Neural cell (in vitro differentiated cells): Measurements from ENCODE around the gene MID1.

Source experiments
- EP300 ChIP-seq: fragments of 450-650 bp; conservative IDR thresholded peaks from 2 replicates; pipeline ENCODE4 v1.6.1; 2014; ENCODE audit warnings: antibody characterized with exemption, mild to moderate bottlenecking, moderate library complexity; ENCODE audit not compliant: poor library complexity, severe bottlenecking
- EZH2 ChIP-seq: fragments of 200-600, 300-800 bp; shearing (Covaris generic), sonication (generic); IDR thresholded peaks from 2 replicates; pipeline ENCODE4 v1.6.1; 2014; ENCODE audit warnings: antibody characterized with exemption, low read length, borderline replicate concordance, mild to moderate bottlenecking; ENCODE audit not compliant: insufficient read depth, poor library complexity, severe bottlenecking
- POLR2AphosphoS5 ChIP-seq: IDR thresholded peaks from 2 replicates; pipeline ENCODE4 v1.6.1; 2012
- SMC3 ChIP-seq: fragments of 450-650 bp; conservative IDR thresholded peaks from 2 replicates; pipeline ENCODE4 v1.6.1; 2014; ENCODE audit warnings: antibody characterized with exemption, mild to moderate bottlenecking, moderate library complexity; ENCODE audit not compliant: poor library complexity
- TF ChIP-seq, protein P1 (sequence below): fragments of 450-650 bp; IDR thresholded peaks from 2 replicates; pipeline ENCODE4 v1.5.1; 2014; ENCODE audit warnings: antibody characterized with exemption, mild to moderate bottlenecking, moderate library complexity; ENCODE audit not compliant: poor library complexity, severe bottlenecking
- TF ChIP-seq, protein P2 (sequence below): IDR thresholded peaks from 2 replicates; pipeline ENCODE4 v1.6.1; 2012; ENCODE audit warnings: borderline replicate concordance

GRCh38 chrX:10492250-10492649 lies 128.1 kb downstream of the MID1 start:
- TF ChIP-seq EZH2 (no peak), SMC3 (no peak), POLR2AphosphoS5 (no peak), EP300 (no peak)
- TF ChIP-seq, protein P1, sequence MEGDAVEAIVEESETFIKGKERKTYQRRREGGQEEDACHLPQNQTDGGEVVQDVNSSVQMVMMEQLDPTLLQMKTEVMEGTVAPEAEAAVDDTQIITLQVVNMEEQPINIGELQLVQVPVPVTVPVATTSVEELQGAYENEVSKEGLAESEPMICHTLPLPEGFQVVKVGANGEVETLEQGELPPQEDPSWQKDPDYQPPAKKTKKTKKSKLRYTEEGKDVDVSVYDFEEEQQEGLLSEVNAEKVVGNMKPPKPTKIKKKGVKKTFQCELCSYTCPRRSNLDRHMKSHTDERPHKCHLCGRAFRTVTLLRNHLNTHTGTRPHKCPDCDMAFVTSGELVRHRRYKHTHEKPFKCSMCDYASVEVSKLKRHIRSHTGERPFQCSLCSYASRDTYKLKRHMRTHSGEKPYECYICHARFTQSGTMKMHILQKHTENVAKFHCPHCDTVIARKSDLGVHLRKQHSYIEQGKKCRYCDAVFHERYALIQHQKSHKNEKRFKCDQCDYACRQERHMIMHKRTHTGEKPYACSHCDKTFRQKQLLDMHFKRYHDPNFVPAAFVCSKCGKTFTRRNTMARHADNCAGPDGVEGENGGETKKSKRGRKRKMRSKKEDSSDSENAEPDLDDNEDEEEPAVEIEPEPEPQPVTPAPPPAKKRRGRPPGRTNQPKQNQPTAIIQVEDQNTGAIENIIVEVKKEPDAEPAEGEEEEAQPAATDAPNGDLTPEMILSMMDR = no peak
- TF ChIP-seq, protein P2, sequence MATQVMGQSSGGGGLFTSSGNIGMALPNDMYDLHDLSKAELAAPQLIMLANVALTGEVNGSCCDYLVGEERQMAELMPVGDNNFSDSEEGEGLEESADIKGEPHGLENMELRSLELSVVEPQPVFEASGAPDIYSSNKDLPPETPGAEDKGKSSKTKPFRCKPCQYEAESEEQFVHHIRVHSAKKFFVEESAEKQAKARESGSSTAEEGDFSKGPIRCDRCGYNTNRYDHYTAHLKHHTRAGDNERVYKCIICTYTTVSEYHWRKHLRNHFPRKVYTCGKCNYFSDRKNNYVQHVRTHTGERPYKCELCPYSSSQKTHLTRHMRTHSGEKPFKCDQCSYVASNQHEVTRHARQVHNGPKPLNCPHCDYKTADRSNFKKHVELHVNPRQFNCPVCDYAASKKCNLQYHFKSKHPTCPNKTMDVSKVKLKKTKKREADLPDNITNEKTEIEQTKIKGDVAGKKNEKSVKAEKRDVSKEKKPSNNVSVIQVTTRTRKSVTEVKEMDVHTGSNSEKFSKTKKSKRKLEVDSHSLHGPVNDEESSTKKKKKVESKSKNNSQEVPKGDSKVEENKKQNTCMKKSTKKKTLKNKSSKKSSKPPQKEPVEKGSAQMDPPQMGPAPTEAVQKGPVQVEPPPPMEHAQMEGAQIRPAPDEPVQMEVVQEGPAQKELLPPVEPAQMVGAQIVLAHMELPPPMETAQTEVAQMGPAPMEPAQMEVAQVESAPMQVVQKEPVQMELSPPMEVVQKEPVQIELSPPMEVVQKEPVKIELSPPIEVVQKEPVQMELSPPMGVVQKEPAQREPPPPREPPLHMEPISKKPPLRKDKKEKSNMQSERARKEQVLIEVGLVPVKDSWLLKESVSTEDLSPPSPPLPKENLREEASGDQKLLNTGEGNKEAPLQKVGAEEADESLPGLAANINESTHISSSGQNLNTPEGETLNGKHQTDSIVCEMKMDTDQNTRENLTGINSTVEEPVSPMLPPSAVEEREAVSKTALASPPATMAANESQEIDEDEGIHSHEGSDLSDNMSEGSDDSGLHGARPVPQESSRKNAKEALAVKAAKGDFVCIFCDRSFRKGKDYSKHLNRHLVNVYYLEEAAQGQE = no peak
